DND-41 (cell line): ENCODE data around the gene MRPS31.

ENCODE experiments used
- ATAC-seq: fragments of 200-7000 bp; cut with Tn5 transposase; 3 replicates; pipeline ENCODE4 v1.9.1; 2021; ENCODE audit warnings: low read depth; ENCODE audit not compliant: insufficient read depth
- DNase-seq: peaks from one replicate; pipeline ENCODE4 v3.0.0-alpha.2; 2020
- H2AFZ ChIP-seq: 2 replicates; pipeline ENCODE4 v1.6.0; 2012; ENCODE audit warnings: low read depth, low read length
- H3K27ac ChIP-seq: 2 replicates; pipeline ENCODE4 v1.5.1; 2012; ENCODE audit warnings: low read length, inconsistent platforms
- H3K27me3 ChIP-seq: fragments of 200-600 bp; sonication (generic); 2 replicates; pipeline ENCODE4 v1.6.0; 2012; ENCODE audit warnings: low read length, mild to moderate bottlenecking, inconsistent platforms; ENCODE audit not compliant: insufficient read depth, poor library complexity
- H3K36me3 ChIP-seq: 2 replicates; pipeline ENCODE4 v1.5.1; 2012; ENCODE audit warnings: low read length, inconsistent platforms; ENCODE audit not compliant: insufficient read depth
- H3K4me1 ChIP-seq: 2 replicates; pipeline ENCODE4 v1.5.1; 2012; ENCODE audit warnings: mild to moderate bottlenecking, low read length; ENCODE audit not compliant: insufficient read depth
- H3K4me2 ChIP-seq: 2 replicates; pipeline ENCODE4 v1.6.0; 2012; ENCODE audit warnings: mild to moderate bottlenecking, moderate library complexity, low read length, inconsistent platforms; ENCODE audit not compliant: insufficient read depth
- H3K4me3 ChIP-seq, 2 experiments: fragments of 200-600 bp in 1 of 2; shearing (Covaris generic) in 1 of 2; 2 replicates each; pipeline ENCODE4 v1.5.1; 2012 to 2016; ENCODE audit warnings: inconsistent platforms in 2 of 2, low read length in 2 of 2, mild to moderate bottlenecking in 2 of 2, low read depth in 1 of 2, moderate library complexity in 1 of 2
- H3K79me2 ChIP-seq: 2 replicates; pipeline ENCODE4 v1.6.0; 2012; ENCODE audit warnings: low read length, inconsistent platforms; ENCODE audit not compliant: insufficient read depth
- H3K9ac ChIP-seq: 2 replicates; pipeline ENCODE4 v1.6.0; 2012; ENCODE audit warnings: low read depth, mild to moderate bottlenecking, inconsistent platforms, low read length, moderate library complexity
- H3K9me3 ChIP-seq: 2 replicates; pipeline ENCODE4 v1.5.1; 2012; ENCODE audit warnings: low read length, moderate library complexity, mild to moderate bottlenecking, inconsistent platforms; ENCODE audit not compliant: insufficient read depth, severe bottlenecking
- H4K20me1 ChIP-seq: 2 replicates; pipeline ENCODE4 v1.6.0; 2012; ENCODE audit warnings: low read length; ENCODE audit not compliant: insufficient read depth
- EZH2 ChIP-seq: IDR thresholded peaks from 3 replicates; pipeline ENCODE4 v1.6.1; 2012; ENCODE audit warnings: borderline replicate concordance, low read depth, mild to moderate bottlenecking, moderate library complexity, low read length, inconsistent platforms; ENCODE audit not compliant: severe bottlenecking
- TF ChIP-seq, protein P1 (sequence below): IDR thresholded peaks from 2 replicates; pipeline ENCODE4 v1.5.1; 2012; ENCODE audit warnings: borderline replicate concordance, low read length, moderate library complexity, mild to moderate bottlenecking; ENCODE audit not compliant: poor library complexity, severe bottlenecking; ENCODE audit errors: extremely low read depth

The MRPS31 gene

DNA sequence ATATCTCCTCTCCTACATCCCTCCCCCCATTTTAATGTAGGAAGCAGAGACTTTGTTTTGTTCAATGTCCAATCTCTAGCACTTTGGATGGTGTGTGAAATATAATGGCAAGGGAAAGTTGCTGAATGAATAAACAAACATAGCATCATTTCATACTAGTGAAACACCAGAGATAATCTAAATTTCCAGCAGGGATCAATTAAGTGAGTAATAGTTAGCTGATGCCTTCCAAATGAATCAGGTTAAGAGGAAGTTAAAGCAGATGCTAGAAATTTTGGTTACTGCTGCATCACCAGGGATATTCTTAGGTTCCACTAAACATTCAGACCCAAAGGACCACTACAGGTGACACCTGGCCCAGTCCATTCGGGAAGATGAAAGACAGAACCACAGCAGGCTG, 8.1 kb downstream of the MRPS31 start:
- Histone ChIP-seq H3K79me2 (peaks cover 18% of the 10 kb centered on the region), H3K4me2 (no peak overlapping the region), H3K4me3 (no peak overlapping the region), H4K20me1 (0 out of 2 replicates have a peak, but pooled peaks cover 6% of the 10 kb centered on the region), H3K9me3 (no peaks in the 10 kb centered on the region), H3K27ac (no peak overlapping the region), H3K9ac (no peak overlapping the region), H3K4me1 (no peaks in the 10 kb centered on the region), H2AFZ (no peak overlapping the region), H3K36me3 (peaks cover 49% of the 10 kb centered on the region), H3K27me3 (no peaks in the 10 kb centered on the region)
- ATAC-seq (no peak), DNase-seq (no peak)
- TF ChIP-seq EZH2: no peak
- TF ChIP-seq, protein P1, sequence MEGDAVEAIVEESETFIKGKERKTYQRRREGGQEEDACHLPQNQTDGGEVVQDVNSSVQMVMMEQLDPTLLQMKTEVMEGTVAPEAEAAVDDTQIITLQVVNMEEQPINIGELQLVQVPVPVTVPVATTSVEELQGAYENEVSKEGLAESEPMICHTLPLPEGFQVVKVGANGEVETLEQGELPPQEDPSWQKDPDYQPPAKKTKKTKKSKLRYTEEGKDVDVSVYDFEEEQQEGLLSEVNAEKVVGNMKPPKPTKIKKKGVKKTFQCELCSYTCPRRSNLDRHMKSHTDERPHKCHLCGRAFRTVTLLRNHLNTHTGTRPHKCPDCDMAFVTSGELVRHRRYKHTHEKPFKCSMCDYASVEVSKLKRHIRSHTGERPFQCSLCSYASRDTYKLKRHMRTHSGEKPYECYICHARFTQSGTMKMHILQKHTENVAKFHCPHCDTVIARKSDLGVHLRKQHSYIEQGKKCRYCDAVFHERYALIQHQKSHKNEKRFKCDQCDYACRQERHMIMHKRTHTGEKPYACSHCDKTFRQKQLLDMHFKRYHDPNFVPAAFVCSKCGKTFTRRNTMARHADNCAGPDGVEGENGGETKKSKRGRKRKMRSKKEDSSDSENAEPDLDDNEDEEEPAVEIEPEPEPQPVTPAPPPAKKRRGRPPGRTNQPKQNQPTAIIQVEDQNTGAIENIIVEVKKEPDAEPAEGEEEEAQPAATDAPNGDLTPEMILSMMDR: no peak

DNA sequence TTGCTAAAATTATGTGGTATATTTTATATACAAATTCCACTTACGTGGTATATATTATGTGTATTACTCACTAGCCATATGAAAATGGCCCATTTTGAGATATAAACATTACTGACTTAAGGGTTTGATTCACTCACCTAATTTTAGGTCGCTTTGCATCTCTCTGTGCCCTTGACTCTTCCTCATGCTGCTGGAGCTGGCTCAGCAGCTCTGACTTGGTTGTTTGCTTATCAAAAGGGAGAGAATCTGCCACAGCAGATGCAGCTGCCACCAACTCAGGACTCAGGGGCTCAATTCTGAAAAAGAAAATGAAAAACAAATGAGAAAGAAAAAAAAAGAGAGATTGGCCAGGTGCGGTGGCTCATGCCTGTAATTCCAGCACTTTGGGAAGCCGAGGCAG, 12.2 kb downstream of the MRPS31 start:
- H3K4me3 ChIP-seq: no peak overlapping the region
- no peak overlapping the region for H3K4me2 ChIP-seq
- ATAC-seq (no peak), DNase-seq (no peak)
- H3K9ac ChIP-seq: no peak overlapping the region
- no peak overlapping the region for H2AFZ ChIP-seq
- peaks cover 65% of the 10 kb centered on the region for H3K36me3 ChIP-seq
- no peak overlapping the region for H3K27ac ChIP-seq
- H3K9me3 ChIP-seq: no peaks in the 10 kb centered on the region
- 0 out of 2 replicates have a peak, but pooled peaks cover 3% of the 10 kb centered on the region for H4K20me1 ChIP-seq
- H3K27me3 ChIP-seq: no peaks in the 10 kb centered on the region
- H3K79me2 ChIP-seq: peaks cover 9% of the 10 kb centered on the region
- TF ChIP-seq, protein P1: no peak
- no peak for TF ChIP-seq EZH2
- no peaks in the 10 kb centered on the region for H3K4me1 ChIP-seq

DNA sequence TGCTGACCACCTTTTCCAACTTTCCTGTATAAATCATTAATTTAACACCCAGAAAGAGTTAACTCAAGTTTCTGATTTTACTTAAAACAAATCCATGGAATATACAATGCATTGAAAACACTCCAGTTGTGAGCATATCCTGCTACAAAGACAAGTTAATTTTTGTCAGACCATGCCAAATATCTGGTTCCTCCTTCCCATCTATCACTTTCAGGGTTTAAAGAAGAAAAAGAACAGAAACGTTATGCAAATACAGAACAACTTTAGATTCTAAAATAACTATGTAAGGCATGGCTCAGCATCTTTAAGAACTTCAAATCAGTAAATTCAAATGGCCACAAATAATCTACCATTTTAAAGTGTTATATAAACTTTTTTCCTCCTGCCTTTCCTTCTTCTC, 14.9 kb downstream of the MRPS31 start:
- no peak overlapping the region for H3K4me2 ChIP-seq
- no peaks in the 10 kb centered on the region for H3K9me3 ChIP-seq
- ATAC-seq: no peak
- no peaks in the 10 kb centered on the region for H4K20me1 ChIP-seq
- DNase-seq: no peak
- no peaks in the 10 kb centered on the region for H3K27me3 ChIP-seq
- H3K36me3 ChIP-seq: peaks cover 76% of the 10 kb centered on the region
- no peaks in the 10 kb centered on the region for H3K79me2 ChIP-seq
- no peak overlapping the region for H3K27ac ChIP-seq
- no peak overlapping the region for H3K9ac ChIP-seq
- no peak overlapping the region for H3K4me3 ChIP-seq
- H2AFZ ChIP-seq: no peak overlapping the region
- TF ChIP-seq, protein P1: no peak
- TF ChIP-seq EZH2: no peak
- H3K4me1 ChIP-seq: no peaks in the 10 kb centered on the region

DNA sequence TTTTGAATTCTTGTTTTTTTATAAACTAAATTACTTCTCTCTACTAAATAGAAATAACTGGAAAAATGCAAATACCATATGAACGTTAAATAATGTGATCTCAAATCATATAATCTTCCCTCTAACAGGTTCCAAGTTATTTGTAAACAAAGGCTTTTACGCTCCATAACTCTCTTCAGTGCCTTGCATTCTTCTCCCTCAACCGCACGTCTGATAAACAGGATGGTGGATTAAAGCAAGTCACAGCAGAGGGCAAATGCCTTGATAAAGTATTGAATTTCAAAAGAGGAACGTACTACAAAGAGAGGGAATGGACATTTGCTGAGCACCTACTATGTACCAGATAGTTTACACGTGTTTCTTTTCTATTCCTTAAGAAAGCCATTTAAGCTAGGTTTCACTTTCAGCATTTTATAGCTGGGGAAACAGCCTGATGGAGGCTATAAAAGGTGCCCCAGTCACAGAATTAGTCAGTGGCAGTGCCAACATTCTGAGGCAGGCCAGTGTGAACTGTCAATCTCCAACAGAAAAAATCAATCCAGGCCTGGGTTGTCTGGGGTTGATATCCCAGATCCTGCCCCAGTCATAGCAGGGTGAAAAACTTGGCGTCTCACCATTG, 15.8 kb downstream of the MRPS31 start:
- DNase-seq (no peak), ATAC-seq (no peak)
- Histone ChIP-seq H3K4me1 (no peaks in the 10 kb centered on the region), H3K79me2 (no peaks in the 10 kb centered on the region), H3K27me3 (no peaks in the 10 kb centered on the region), H3K4me2 (no peak overlapping the region), H3K27ac (no peak overlapping the region), H3K36me3 (peaks cover 79% of the 10 kb centered on the region), H3K9me3 (no peaks in the 10 kb centered on the region), H4K20me1 (no peaks in the 10 kb centered on the region), H2AFZ (no peak overlapping the region), H3K9ac (no peak overlapping the region), H3K4me3 (no peak overlapping the region)
- TF ChIP-seq EZH2: no peak
- TF ChIP-seq, protein P1: no peak
